GM18909 (cell line): ENCODE results near the gene SLC5A7.

Experiments used
- ATAC-seq: cut with Tn5 transposase; IDR thresholded peaks from one replicate; pipeline ENCODE4 v1.9.1; 2021; ENCODE audit warnings: mild to moderate bottlenecking; ENCODE audit not compliant: unreplicated experiment, poor library complexity

SLC5A7 gene

GRCh38 chr2:108061439-108062042 is 75.2 kb downstream of the SLC5A7 start:
- no peak for ATAC-seq
